ENCODE results near the gene MAD1L1.
A peak's percentile ranks its signal among the peaks of the same experiment; 100 is the strongest.

Gene MAD1L1

DNA sequence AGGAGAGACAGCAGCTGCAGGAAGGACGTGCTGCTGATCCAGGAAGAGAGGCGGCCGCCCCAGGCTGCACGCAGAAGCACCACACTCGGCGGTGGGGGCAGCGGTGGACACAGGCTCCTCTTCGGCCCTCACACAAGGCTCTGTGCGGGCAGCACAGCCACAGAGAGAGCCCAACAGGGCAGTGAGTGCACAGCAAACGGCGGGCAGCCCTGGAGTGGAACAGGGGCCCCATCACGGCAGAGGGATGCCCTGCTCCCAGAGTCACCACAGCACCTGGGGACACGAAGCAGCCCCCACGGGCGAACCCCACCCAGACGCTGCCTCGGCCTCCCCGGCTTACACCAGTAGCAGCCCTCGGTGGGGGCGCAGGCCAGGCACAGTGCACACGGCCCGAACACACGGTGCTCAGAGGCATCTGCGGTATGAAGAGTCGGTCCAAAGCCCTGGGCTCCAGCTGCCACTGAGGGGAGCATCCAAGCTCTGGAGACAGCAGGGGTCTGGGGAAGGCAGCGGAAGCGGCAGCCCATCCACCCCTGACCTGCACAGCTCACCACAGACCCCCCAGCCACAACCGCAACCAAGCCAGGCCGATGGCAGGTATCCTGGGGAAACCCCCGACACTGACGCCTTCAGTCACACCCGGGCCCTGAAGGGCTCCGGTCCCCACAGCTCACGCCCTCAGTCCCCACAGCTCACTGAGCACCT is 26.1 kb upstream of the MAD1L1 start:
- DNase-seq (ENCODE audit: low spot score), result no peak

GRCh38 chr7:2257651-2258050 is 24.9 kb upstream of the MAD1L1 start:
- DNase-seq (ENCODE audit: low spot score), result no peak

GRCh38 chr7:2257046-2257551 is 24.4 kb upstream of the MAD1L1 start:
- DNase-seq (ENCODE audit: low spot score), result no peak

DNA sequence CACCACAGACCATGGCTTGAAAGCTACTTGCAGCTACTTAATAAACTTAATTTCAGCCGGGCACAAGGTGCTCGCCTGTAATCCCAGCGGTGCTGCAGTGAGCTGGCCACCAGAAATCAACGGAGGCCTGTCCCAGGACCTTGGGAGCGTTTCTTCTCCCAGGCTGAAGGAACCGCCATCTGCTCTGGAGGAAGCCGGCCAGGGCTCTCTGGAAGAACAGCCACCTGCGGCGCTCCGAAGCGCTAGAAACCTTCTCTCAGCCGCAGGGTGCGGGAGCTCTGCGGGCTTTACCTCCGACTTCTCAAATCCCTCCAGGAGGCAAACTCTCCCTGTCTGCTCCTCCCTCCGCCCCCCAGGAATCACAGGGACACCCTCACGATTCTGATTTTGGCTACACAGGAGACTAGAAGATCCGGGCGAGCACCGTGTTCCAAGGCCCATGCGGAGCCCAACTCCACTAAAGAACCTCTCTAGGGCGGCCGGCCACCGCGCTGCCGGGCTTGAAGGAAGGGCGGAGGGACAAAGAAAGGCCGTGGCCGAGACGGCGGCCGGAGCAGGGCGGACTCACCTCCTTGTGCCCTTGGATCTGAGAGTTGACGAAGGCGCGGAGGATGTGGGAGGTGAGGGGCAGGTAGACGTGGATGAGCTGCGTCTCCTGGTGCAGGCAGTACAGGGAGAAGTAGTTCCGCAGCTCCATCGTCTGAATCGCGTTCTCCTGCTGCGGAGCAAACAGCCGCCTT is 23.7 kb upstream of the MAD1L1 start:
- DNase-seq (ENCODE audit: low spot score), result no peak

GRCh38 chr7:2255145-2256139 is 22.7 kb upstream of the MAD1L1 start:
- DNase-seq (ENCODE audit: low spot score), result no peak

- no peak for DNase-seq (ENCODE audit: low spot score)
These were observed 21.8 kb upstream of the MAD1L1 start for GRCh38 chr7:2254429-2255144.

GRCh38 chr7:2253525-2254244 is 20.9 kb upstream of the MAD1L1 start:
- no peak for DNase-seq (ENCODE audit: low spot score)

DNA sequence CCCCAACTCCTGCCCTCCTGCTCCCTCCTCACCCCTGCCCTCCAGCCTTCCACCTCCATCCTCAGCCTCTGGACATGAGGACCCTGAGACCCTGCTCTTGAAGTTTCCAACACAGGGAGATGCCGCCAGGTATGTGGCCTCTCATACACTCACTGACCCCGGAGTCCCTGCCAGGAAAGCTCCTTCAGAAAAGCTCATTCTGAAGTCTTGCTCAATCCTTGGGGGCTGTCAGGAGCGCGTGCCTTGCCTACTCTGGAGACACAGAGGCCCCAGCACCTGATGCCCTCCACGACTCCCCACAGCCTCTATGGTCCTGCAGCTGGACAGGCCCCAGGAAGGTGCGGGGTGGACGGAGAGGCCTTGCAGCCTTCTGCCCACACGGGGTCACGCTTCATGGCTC is 20.3 kb upstream of the MAD1L1 start:
- no peak for DNase-seq (ENCODE audit: low spot score)

DNA sequence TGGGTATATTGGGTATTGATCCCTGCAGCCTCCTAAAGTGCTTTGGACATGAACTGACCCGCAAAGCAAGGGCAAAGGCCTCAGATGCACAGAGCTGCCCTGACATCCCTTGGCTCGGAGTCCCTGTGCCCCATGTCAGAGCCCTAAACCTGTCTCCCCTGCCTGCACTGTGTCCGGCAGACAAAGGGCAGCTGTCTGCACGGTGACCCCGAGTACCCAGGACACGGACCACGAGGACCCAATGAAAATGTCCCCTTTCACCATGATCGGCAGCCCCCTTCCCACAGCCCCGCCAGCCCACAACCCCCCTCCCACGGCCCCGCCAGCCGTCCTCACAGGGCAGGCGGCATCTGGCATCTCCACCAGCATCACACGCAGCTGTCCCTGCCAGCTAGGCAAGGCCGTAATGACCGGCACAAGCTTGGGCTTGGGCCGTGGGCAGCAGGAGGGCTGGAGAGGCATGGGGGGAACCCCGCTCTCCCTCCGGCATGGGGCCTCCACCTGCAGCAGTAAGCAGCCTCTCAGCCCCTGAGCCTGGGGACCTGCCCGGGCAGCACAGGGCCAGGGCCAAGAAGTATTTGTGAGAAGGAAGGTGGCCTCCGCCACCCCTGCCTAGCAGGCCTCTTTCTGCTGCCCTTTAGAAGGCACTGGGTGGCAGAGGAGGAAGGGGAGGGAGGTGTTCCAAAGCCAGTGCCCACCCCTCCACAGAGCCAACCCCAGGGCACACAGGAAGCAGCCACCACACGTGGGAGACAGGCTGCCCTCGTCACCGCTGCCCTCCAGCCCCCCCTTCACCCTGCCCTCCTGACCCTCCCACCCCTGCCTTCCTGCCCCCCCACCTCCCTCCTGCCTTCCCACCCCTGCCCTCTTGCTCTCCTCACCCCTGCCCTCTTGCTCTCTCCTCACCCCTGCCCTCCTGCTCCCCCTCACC is 19.4 kb upstream of the MAD1L1 start:
- no peak for DNase-seq (ENCODE audit: low spot score)

- DNase-seq (ENCODE audit: low spot score), result no peak
These were observed 18.6 kb upstream of the MAD1L1 start for GRCh38 chr7:2251381-2251780.

DNA sequence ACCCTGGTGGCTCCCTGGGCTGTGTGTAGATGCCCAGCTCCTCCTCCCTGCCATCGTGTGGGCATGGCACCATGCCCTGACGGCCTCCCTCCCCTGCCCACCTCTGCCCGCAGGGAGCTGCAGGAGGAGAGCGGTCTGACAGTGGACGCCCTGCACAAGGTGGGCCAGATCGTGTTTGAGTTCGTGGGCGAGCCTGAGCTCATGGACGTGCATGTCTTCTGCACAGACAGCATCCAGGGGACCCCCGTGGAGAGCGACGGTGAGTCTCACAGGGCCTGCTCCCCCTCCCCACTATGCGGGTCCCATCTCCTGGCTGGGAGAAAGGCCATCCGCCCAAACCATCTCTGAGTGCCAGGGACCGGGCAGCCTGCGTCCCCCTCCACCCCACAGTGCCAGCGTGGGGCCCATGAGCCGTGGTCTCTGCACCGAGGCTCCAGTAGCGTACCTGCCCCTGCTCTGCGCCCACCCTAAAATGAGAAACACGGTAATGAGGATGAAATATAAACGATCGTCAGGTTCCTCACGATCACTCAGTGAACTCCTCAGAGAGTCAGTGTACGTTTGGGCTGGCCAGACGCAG is 17.1 kb upstream of the MAD1L1 start:
- DNase-seq (ENCODE audit: low spot score), result no peak

DNA sequence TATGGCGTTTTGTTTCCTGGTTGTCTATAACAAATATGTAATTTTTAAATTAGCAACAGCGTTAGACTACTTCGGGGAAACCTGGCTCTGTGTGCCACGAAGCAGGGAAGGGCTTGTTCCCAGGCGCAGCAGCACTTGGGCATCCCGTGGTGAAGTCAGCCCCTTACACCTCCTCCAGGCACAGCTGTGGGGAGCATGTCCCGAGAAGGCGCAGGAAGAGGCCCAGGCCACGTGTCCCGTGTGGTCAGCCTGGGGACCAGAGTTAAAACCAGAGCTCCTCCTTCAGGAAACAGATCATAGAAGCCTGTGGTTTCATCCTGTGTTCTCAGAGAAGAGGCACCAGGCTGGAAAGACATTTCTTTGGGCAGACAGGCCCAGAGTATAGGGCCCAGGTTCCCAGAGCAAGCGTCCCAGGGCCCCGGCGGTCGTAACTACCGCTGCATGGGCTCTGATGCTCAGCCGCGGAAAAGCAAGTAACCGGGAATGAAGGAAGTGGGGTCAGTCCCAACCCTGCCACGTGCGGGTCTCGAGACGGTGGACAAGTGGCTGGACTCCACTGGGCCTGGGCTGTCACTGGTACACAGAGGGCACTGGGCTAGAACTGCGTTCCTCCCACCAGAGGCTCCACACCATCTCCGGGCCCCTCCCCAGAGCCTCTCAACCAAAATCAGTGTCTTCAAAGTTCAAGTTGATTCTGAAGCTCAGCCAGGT is 16.4 kb upstream of the MAD1L1 start:
- DNase-seq (ENCODE audit: low spot score), result no peak

- peak; percentile 86 for DNase-seq (ENCODE audit: low spot score)
These were observed 14.6 kb upstream of the MAD1L1 start for GRCh38 chr7:2247141-2247995.

DNA sequence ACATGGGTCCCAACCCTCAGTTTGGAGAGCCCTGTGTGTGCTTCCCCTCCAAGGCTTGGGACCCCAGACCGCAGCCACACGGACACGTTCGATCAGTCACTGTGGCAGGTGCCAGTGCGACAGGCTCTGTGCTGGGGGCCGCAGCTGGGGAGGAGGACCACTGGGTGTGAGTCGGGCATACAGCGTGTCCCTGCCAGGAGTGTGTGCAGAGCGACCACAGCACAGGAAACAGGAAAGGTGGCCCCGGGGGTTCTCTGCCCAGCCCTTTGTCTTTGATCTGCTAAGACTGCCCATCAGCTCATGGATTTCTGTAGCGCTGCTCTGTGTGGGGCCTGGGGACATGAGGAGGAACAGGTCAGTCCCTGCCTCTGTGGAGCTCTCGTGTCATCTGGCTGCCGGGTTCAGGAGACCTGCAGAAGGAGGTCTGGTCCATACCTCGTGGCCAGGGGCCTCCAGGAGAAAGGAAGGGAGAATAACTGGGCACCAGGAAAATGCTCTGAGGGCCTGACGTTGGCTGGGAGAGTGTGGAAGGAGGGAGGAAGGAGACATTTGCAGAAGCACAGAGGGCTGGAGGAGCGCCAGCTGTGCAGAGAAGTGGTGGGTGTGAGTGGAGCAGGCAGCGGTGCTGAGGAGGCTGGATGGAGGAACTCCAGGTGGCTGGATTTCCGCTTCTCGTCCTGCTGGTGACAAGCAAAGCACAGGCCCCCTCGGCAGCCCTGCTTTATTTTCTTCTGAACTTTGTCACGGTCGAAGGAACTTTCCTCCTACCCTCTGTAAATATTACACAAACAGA is 13.3 kb upstream of the MAD1L1 start:
- DNase-seq (ENCODE audit: low spot score), result no peak

GRCh38 chr7:2244404-2244995 is 11.8 kb upstream of the MAD1L1 start:
- no peak for DNase-seq (ENCODE audit: low spot score)

DNA sequence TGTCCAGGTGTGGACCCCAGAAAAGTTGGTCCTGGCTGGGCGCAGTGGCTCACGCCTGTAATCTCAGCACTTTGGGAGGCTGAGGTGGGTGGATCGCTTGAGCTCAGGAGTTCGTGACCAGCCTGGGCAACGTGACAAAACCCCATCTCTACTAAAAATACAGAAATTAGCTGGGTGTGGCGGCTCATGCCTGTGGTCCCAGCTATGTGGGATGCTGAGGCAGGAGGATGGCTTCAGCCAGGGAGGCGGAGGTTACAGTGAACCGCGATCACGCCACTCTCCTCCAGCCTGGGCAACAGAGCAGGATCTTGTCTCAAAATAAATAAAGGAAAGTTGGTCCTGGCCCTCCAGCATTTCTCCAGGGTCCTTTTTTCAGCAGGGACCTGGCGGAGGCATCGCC is 10.7 kb upstream of the MAD1L1 start:
- no peak for DNase-seq (ENCODE audit: low spot score)

Data from iPS-NIHi11 (cell line).